Calu3 (cell line): ENCODE data around the gene SEMA4C. TPM values are rescaled to one million over a fixed set of nuclear protein-coding genes. Genes with fewer than 3 reads are reported as not detected.

Experiments
- BruUV-seq: library from RNA; stranded (reverse); fragments of 400-500 nt; replicated peaks from 2 replicates; lab custom pipeline; 2021; lab: Mats Ljungman, UMichigan
- CTCF ChIA-PET: fragments of 300-600 bp; sonication (Branson Sonifier 250); formaldehyde crosslinking; loops from one replicate; lab custom pipeline; 2022; ENCODE audit warnings: antibody characterized with exemption; lab: Charles Lee
- DNase-seq: peaks from one replicate; pipeline ENCODE4 v3.0.0; 2022
- H3K27ac Mint-ChIP-seq: one replicate; pipeline ENCODE4 v1.8.0; 2022; ENCODE audit warnings: mixed read lengths; ENCODE audit not compliant: unreplicated experiment
- H3K27me3 Mint-ChIP-seq: one replicate; pipeline ENCODE4 v1.8.0; 2022; ENCODE audit warnings: mixed read lengths; ENCODE audit not compliant: unreplicated experiment
- H3K36me3 Mint-ChIP-seq: one replicate; pipeline ENCODE4 v1.8.0; 2022; ENCODE audit warnings: mild to moderate bottlenecking, moderate library complexity, mixed read lengths; ENCODE audit not compliant: insufficient read depth, unreplicated experiment
- H3K4me1 Mint-ChIP-seq: one replicate; pipeline ENCODE4 v1.8.0; 2022; ENCODE audit warnings: mild to moderate bottlenecking, low read depth, mixed read lengths; ENCODE audit not compliant: unreplicated experiment
- H3K4me3 Mint-ChIP-seq: one replicate; pipeline ENCODE4 v1.8.0; 2022; ENCODE audit warnings: mild to moderate bottlenecking, low read depth, moderate library complexity, mixed read lengths; ENCODE audit not compliant: unreplicated experiment
- H3K9me3 Mint-ChIP-seq: one replicate; pipeline ENCODE4 v1.8.0; 2022; ENCODE audit warnings: low read depth, mixed read lengths; ENCODE audit not compliant: unreplicated experiment
- CTCF ChIP-seq: fragments of 200-600 bp; IDR thresholded peaks from one replicate; pipeline ENCODE4 v1.8.0; 2022; ENCODE audit warnings: antibody characterized with exemption; ENCODE audit not compliant: unreplicated experiment
- intact Hi-C: fragments of 100-400 bp; cut with micrococcal nuclease; formaldehyde crosslinking; loops from one replicate; pipeline ENCODE4 v1.10.0; 2022; ENCODE audit not compliant: unreplicated experiment
- total RNA-seq: library from RNA; stranded (reverse); gene quantifications from 2 replicates; pipeline ENCODE4 v1.2.3, GENCODE V29; 2022

The SEMA4C gene
- total RNA-seq, 1 experiment from 2014 or later, result 25.3 TPM

- CTCF ChIA-PET, result interaction anchor here (0.6 to 0.7 kb wide), 2 partner anchors 97 to 368 kb away, joined by 3 read pairs; no protein-coding TSS in a partner anchor
- Mint-ChIP-seq H3K36me3 (no peaks in the 10 kb centered on the region), H3K9me3 (no peaks in the 10 kb centered on the region), H3K4me1 (peaks cover 29% of the 10 kb centered on the region), H3K27ac (no peak overlapping the region), H3K27me3 (no peaks in the 10 kb centered on the region), H3K4me3 (no peak overlapping the region)
- intact Hi-C loops, result no loop called here
- no peak for TF ChIP-seq CTCF
- no TSS peak for BruUV-seq
- DNase-seq, result no peak
Measured at GRCh38 chr2:96899413-96899741, 29.5 kb upstream of the SEMA4C start.

GRCh38 chr2:96898641-96899412 is 28.9 kb upstream of the SEMA4C start:
- Mint-ChIP-seq H3K36me3 (no peaks in the 10 kb centered on the region), H3K27me3 (no peaks in the 10 kb centered on the region), H3K4me1 (peaks cover 29% of the 10 kb centered on the region), H3K4me3 (no peak overlapping the region), H3K9me3 (no peaks in the 10 kb centered on the region), H3K27ac (no peak overlapping the region)
- BruUV-seq, result no TSS peak
- intact Hi-C loops, result no loop called here
- no peak for TF ChIP-seq CTCF
- CTCF ChIA-PET, result interaction anchor here (0.7 kb wide), 1 partner anchor 367 kb away, joined by 3 read pairs; no protein-coding TSS in a partner anchor
- no peak for DNase-seq

GRCh38 chr2:96898135-96898505 is 28.2 kb upstream of the SEMA4C start:
- CTCF ChIA-PET, result no interaction called here
- TF ChIP-seq CTCF, result no peak
- no peak for DNase-seq
- H3K27me3 Mint-ChIP-seq, result no peaks in the 10 kb centered on the region
- intact Hi-C loops, result no loop called here
- H3K9me3 Mint-ChIP-seq, result no peaks in the 10 kb centered on the region
- H3K4me1 Mint-ChIP-seq, result peaks cover 29% of the 10 kb centered on the region
- BruUV-seq, result no TSS peak
- no peak overlapping the region for H3K27ac Mint-ChIP-seq
- no peak overlapping the region for H3K4me3 Mint-ChIP-seq
- H3K36me3 Mint-ChIP-seq, result no peaks in the 10 kb centered on the region

- no peak for DNase-seq
Measured at GRCh38 chr2:96897491-96898134, 27.7 kb upstream of the SEMA4C start.

More at GRCh38 chr2:96897491-96898134, 27.7 kb upstream of the SEMA4C start:
- H3K4me1 Mint-ChIP-seq, result peaks cover 29% of the 10 kb centered on the region
- BruUV-seq, result no TSS peak
- H3K4me3 Mint-ChIP-seq, result no peak overlapping the region
- H3K27ac Mint-ChIP-seq, result no peak overlapping the region
- no peaks in the 10 kb centered on the region for H3K36me3 Mint-ChIP-seq
- TF ChIP-seq CTCF, result no peak
- H3K27me3 Mint-ChIP-seq, result no peaks in the 10 kb centered on the region
- intact Hi-C loops, result no loop called here
- no peaks in the 10 kb centered on the region for H3K9me3 Mint-ChIP-seq
- CTCF ChIA-PET, result no interaction called here
